Endothelial cell (in vitro differentiated cells): ENCODE results near the gene MYO9B. TPM values are rescaled to one million over a fixed set of nuclear protein-coding genes. Genes with fewer than 3 reads are reported as not detected.

Source experiments
- DNase-seq: peaks from one replicate; pipeline ENCODE4 v3.0.0; 2021; ENCODE audit warnings: low spot score
- H3K27ac Mint-ChIP-seq: one replicate; pipeline ENCODE4 v1.8.0; 2021; ENCODE audit warnings: mixed read lengths, inconsistent platforms; ENCODE audit not compliant: unreplicated experiment
- H3K27me3 Mint-ChIP-seq: one replicate; pipeline ENCODE4 v1.8.0; 2021; ENCODE audit warnings: mild to moderate bottlenecking, moderate library complexity, mixed read lengths, inconsistent platforms; ENCODE audit not compliant: unreplicated experiment
- H3K36me3 Mint-ChIP-seq: one replicate; pipeline ENCODE4 v1.8.0; 2021; ENCODE audit warnings: mild to moderate bottlenecking, low read depth, mixed read lengths, inconsistent platforms; ENCODE audit not compliant: unreplicated experiment
- H3K4me1 Mint-ChIP-seq: one replicate; pipeline ENCODE4 v1.8.0; 2021; ENCODE audit warnings: mild to moderate bottlenecking, mixed read lengths, inconsistent platforms; ENCODE audit not compliant: unreplicated experiment
- H3K4me3 Mint-ChIP-seq: one replicate; pipeline ENCODE4 v1.8.0; 2021; ENCODE audit warnings: mild to moderate bottlenecking, mixed read lengths, inconsistent platforms; ENCODE audit not compliant: unreplicated experiment
- H3K9me3 Mint-ChIP-seq: one replicate; pipeline ENCODE4 v1.8.0; 2021; ENCODE audit warnings: mixed read lengths, inconsistent platforms; ENCODE audit not compliant: unreplicated experiment
- total RNA-seq: library from RNA; stranded (reverse); fragmentation: NEBNext Ultra II Directional; extraction: Animal tissue kit (Norgen Biotek cat#: 25700); gene quantifications from one replicate; pipeline ENCODE4 v1.2.1, GENCODE V29; 2021; ENCODE audit not compliant: unreplicated experiment
- TF ChIP-seq, protein P1 (sequence below): fragments of 200-600 bp; sonication (generic); IDR thresholded peaks from one replicate; pipeline ENCODE4 v1.5.0; 2021; ENCODE audit warnings: antibody characterized with exemption; ENCODE audit not compliant: unreplicated experiment

MYO9B gene
- total RNA-seq, 1 donor from 2014 or later: 62.4 TPM

DNA sequence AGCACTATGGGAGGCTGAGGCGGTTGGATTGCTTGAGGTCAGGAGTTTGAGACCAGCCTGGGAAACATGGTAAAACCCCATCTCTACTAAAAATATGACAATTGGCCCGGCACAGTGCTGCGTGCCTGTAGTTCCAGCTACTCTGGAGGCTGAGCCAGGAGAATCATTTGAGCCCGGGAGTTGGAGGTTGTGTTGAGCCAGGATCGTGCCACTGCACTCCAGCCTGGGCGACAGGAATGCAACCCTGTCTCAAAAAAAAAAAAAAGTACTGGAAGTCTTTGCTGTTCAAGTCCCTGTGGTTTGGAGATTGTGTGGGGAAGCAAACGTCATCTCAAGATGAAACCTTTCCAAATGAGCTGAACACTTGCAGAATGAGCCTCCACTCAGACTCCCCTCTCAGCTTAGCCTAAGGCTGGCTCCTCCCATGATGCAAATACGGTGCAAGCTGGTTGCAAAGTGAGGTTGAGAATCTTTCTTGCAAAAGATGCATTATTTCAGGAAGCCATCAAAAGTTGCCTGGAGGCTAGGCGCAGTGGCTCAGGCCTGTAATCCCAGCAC, 46.2 kb downstream of the MYO9B start:
- H3K36me3 Mint-ChIP-seq: peaks cover 6% of the 10 kb centered on the region
- no peaks in the 10 kb centered on the region for H3K4me1 Mint-ChIP-seq
- no peaks in the 10 kb centered on the region for H3K9me3 Mint-ChIP-seq
- DNase-seq: no peak
- no peaks in the 10 kb centered on the region for H3K27me3 Mint-ChIP-seq
- TF ChIP-seq, protein P1, sequence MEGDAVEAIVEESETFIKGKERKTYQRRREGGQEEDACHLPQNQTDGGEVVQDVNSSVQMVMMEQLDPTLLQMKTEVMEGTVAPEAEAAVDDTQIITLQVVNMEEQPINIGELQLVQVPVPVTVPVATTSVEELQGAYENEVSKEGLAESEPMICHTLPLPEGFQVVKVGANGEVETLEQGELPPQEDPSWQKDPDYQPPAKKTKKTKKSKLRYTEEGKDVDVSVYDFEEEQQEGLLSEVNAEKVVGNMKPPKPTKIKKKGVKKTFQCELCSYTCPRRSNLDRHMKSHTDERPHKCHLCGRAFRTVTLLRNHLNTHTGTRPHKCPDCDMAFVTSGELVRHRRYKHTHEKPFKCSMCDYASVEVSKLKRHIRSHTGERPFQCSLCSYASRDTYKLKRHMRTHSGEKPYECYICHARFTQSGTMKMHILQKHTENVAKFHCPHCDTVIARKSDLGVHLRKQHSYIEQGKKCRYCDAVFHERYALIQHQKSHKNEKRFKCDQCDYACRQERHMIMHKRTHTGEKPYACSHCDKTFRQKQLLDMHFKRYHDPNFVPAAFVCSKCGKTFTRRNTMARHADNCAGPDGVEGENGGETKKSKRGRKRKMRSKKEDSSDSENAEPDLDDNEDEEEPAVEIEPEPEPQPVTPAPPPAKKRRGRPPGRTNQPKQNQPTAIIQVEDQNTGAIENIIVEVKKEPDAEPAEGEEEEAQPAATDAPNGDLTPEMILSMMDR: no peak
- H3K27ac Mint-ChIP-seq: no peak overlapping the region
- no peak overlapping the region for H3K4me3 Mint-ChIP-seq

DNA sequence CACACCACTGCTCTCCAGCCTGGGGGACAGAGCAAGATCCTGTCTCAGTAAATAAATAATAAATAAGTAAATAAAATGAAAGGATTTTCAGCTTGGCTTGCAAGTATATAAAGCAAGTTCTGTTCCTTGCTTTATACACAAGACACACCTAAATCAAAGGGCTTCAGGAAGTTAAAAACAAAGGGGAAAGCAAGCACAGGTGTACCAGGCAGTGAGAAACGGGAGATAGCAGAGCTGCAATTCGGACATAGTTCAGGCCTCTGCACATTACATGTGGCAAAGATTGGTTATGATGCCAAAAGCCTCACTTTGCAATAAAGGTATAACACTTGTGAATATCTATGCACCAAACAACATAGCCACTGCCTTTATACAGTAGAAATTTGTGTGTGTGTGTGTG, 47.5 kb downstream of the MYO9B start:
- Mint-ChIP-seq H3K27me3 (no peaks in the 10 kb centered on the region), H3K9me3 (no peaks in the 10 kb centered on the region), H3K4me1 (no peaks in the 10 kb centered on the region), H3K4me3 (peak overlapping the region; percentile 5), H3K27ac (no peak overlapping the region), H3K36me3 (peaks cover 6% of the 10 kb centered on the region)
- TF ChIP-seq, protein P1: no peak
- no peak for DNase-seq

DNA sequence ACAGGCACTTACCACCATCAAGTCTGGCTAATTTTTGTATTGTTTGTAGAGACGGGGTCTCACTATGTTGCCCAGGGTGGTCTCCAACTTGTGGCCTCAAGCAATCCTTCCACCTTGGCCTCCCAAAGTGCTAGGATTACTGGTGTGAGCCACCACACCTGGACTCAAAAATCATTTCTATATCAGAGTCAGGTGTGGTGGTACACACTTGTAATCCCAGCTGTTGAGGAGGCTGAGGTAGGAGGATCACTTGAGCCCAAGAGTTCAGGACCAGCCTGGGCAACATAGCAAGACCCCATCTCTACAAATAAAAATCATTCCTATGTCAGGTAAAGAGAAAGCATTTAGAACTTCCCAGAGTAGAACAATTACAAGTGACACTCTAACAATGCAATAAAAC, 48.4 kb downstream of the MYO9B start:
- H3K9me3 Mint-ChIP-seq: no peaks in the 10 kb centered on the region
- no peak for DNase-seq
- no peak overlapping the region for H3K27ac Mint-ChIP-seq
- peaks cover 4% of the 10 kb centered on the region for H3K36me3 Mint-ChIP-seq
- H3K4me3 Mint-ChIP-seq: no peak overlapping the region
- H3K4me1 Mint-ChIP-seq: no peaks in the 10 kb centered on the region
- TF ChIP-seq, protein P1: no peak
- H3K27me3 Mint-ChIP-seq: no peaks in the 10 kb centered on the region

DNA sequence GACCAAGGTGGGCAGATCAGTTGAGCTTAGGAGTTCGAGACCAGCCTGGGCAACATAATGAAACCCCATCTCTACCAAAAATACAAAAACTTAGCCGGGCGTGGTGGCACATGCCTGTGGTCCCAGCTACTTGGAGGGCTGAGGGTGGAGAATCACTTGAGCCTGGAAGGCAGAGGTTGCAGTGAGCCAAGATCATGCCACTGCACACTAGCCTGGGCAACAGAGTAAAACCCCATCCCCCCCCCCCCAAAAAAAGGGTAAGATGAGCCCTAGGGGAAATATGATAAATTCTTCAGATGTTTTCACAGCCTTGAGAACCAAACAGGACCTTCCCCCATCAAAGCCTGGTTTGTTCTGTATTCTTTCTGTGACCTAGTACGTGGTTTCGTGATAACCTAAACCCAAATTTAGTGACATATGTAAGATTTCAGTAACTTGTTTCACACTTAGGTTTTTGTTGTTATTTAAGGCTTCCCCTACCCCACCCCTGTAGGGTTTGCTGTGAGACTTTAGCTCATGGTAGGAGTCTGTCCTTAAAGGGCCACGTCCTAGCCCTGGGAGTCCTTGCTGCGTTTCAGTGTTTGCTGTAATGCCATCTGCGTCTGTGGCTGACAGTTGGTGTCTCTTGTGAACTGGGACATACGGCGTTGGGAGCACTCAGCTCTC, 49.6 kb downstream of the MYO9B start:
- H3K27ac Mint-ChIP-seq: no peak overlapping the region
- H3K36me3 Mint-ChIP-seq: peaks cover 3% of the 10 kb centered on the region
- no peaks in the 10 kb centered on the region for H3K4me1 Mint-ChIP-seq
- H3K27me3 Mint-ChIP-seq: peaks cover 4% of the 10 kb centered on the region
- no peak for DNase-seq
- H3K4me3 Mint-ChIP-seq: no peak overlapping the region
- H3K9me3 Mint-ChIP-seq: no peaks in the 10 kb centered on the region
- TF ChIP-seq, protein P1: no peak

DNA sequence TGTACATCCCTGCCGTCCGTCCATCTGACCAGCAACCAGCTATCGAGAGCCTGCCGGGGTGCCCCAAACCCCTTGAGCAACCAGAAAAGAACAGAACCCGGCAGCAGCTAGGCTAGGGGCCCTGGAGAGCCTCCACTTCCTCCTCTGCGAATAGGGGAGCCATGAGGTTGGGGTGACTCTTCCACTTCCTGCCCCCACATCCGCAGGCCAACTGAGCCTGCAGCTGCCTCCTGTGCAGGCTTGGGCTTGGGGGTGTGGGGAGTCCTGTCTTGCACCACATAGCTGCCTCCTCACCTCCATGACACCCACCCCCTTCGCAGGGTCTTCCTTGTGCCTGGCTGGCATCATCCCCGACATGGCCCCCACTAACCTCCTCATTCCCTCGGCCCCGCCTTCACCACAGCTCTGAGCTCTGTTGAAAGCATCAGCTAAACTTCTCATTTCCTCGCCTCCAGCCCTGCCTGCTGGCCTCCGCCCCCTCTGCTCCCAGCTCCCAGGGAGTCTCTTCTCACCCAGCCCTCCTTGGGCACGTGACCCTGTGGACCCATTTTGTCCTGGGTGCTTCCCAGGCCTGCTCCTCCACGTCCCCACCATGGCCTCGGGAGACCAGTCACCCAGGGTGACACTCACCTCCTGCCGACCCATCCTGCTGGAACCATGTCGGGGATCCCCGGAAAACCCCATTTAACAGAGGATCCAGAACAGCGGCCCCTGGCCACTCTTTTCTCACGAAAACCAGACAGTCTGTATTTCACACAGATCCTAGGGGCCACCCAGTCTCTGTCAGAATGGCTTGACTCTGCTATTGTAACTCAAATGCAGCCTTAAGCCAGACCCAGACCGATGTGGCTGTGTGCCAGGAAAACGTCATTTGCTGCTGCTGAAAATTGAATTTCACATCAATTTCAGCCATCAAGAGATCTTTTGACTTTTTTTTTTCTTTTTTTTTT, 50.4 kb downstream of the MYO9B start:
- peaks cover 4% of the 10 kb centered on the region for H3K27me3 Mint-ChIP-seq
- TF ChIP-seq, protein P1: no peak
- H3K27ac Mint-ChIP-seq: no peak overlapping the region
- no peak overlapping the region for H3K4me3 Mint-ChIP-seq
- no peak for DNase-seq
- H3K4me1 Mint-ChIP-seq: peaks cover 3% of the 10 kb centered on the region
- peaks cover 3% of the 10 kb centered on the region for H3K36me3 Mint-ChIP-seq
- H3K9me3 Mint-ChIP-seq: no peaks in the 10 kb centered on the region
